CD4-positive, alpha-beta T cell treated with Interleukin-4 for 1 hour (primary cell): ENCODE measurements around the gene MPL.

Experiments used
- DNase-seq, 2 donors: peaks; one replicate each; pipeline ENCODE4 v3.0.0-alpha.2; 2020 to 2022

Gene MPL

GRCh38 chr1:43306688-43307457, 30.7 kb upstream of the MPL start:
- DNase-seq: no peak

- DNase-seq: no peak
Measured at GRCh38 chr1:43307458-43308158, 30.0 kb upstream of the MPL start.

- DNase-seq: no peak
Measured at GRCh38 chr1:43308635-43309404, 28.8 kb upstream of the MPL start.

GRCh38 chr1:43309405-43310025, 28.1 kb upstream of the MPL start:
- no peak for DNase-seq

- DNase-seq: no peak
Measured at GRCh38 chr1:43311521-43311920, 26.1 kb upstream of the MPL start.

GRCh38 chr1:43312212-43312623, 25.4 kb upstream of the MPL start:
- no peak for DNase-seq

GRCh38 chr1:43312663-43313515, 24.7 kb upstream of the MPL start:
- no peak for DNase-seq

GRCh38 chr1:43313771-43314170, 23.8 kb upstream of the MPL start:
- no peak for DNase-seq

- no peak for DNase-seq
Measured at GRCh38 chr1:43314233-43314632, 23.4 kb upstream of the MPL start.

GRCh38 chr1:43315481-43315880, 22.1 kb upstream of the MPL start:
- no peak for DNase-seq

GRCh38 chr1:43315963-43316737, 21.5 kb upstream of the MPL start:
- no peak for DNase-seq

GRCh38 chr1:43316738-43317520, 20.7 kb upstream of the MPL start:
- DNase-seq: no peak

- no peak for DNase-seq
Measured at GRCh38 chr1:43317817-43318471, 19.7 kb upstream of the MPL start.

- no peak for DNase-seq
Measured at GRCh38 chr1:43318831-43319230, 18.8 kb upstream of the MPL start.

- DNase-seq: no peak
Measured at GRCh38 chr1:43319288-43319687, 18.3 kb upstream of the MPL start.

GRCh38 chr1:43319766-43320165, 17.9 kb upstream of the MPL start:
- DNase-seq: no peak

- DNase-seq: no peak
Measured at GRCh38 chr1:43321331-43321891, 16.2 kb upstream of the MPL start.

- DNase-seq: no peak
Measured at GRCh38 chr1:43322506-43322905, 15.1 kb upstream of the MPL start.

GRCh38 chr1:43324810-43325209, 12.8 kb upstream of the MPL start:
- no peak for DNase-seq

- no peak for DNase-seq
Measured at GRCh38 chr1:43325381-43325780, 12.2 kb upstream of the MPL start.
